IMR-90 (cell line): ENCODE measurements around the gene EGFL7. TPM values are rescaled to one million over a fixed set of nuclear protein-coding genes. Genes with fewer than 3 reads are reported as not detected.

Experiments used
- ATAC-seq: fragments of 200-7000 bp; cut with Tn5 transposase; 2 replicates; pipeline ENCODE4 v1.9.1; 2020; ENCODE audit warnings: low read depth, mild to moderate bottlenecking, moderate library complexity
- BruUV-seq: library from RNA; stranded (reverse); fragments of 400-500 nt; replicated peaks from 2 replicates; lab custom pipeline; 2021; lab: Mats Ljungman, UMichigan
- CTCF ChIA-PET: fragments of 300-600 bp; formaldehyde crosslinking; extraction: SDS; loops from one replicate; lab custom pipeline; 2021; ENCODE audit warnings: antibody characterized with exemption; lab: Yijun Ruan, JAX
- POLR2A ChIA-PET: fragments of 300-600 bp; sonication (Branson Sonifier 250); formaldehyde crosslinking; loops from one replicate; lab custom pipeline; 2022; ENCODE audit warnings: antibody characterized with exemption; ENCODE audit not compliant: unreplicated experiment; lab: Charles Lee
- DNase-seq: peaks from one replicate; pipeline ENCODE4 v3.0.0; 2013
- H2AFZ ChIP-seq: replicated peaks from 2 replicates; pipeline ENCODE3; 2013; ENCODE audit warnings: low read length, mild to moderate bottlenecking; ENCODE audit not compliant: poor library complexity
- H2AK5ac ChIP-seq: 2 replicates; pipeline ENCODE4 v1.6.1; 2013; ENCODE audit warnings: low read depth, low read length, inconsistent platforms
- H2AK9ac ChIP-seq: replicated peaks from 2 replicates; pipeline ENCODE3; 2013; ENCODE audit warnings: mild to moderate bottlenecking, low read depth, low read length, moderate library complexity; ENCODE audit not compliant: poor library complexity
- H2BK120ac ChIP-seq: 2 replicates; pipeline ENCODE4 v1.6.1; 2013; ENCODE audit warnings: low read depth, low read length, inconsistent platforms
- H2BK15ac ChIP-seq: 3 replicates; pipeline ENCODE4 v1.6.1; 2013; ENCODE audit warnings: low read depth, low read length, inconsistent platforms
- H2BK20ac ChIP-seq: 2 replicates; pipeline ENCODE4 v1.6.1; 2013; ENCODE audit warnings: low read depth, mild to moderate bottlenecking, inconsistent platforms, low read length, moderate library complexity
- H2BK5ac ChIP-seq: 2 replicates; pipeline ENCODE4 v1.6.1; 2013; ENCODE audit warnings: mild to moderate bottlenecking, low read depth, low read length, inconsistent platforms; ENCODE audit not compliant: poor library complexity, severe bottlenecking
- H3K14ac ChIP-seq: replicated peaks from 2 replicates; pipeline ENCODE4 v1.6.1; 2013; ENCODE audit warnings: low read depth, low read length, inconsistent platforms
- H3K18ac ChIP-seq: 2 replicates; pipeline ENCODE4 v1.6.1; 2013; ENCODE audit warnings: low read depth, low read length, control low read depth
- H3K23ac ChIP-seq: 2 replicates; pipeline ENCODE4 v1.6.1; 2013; ENCODE audit warnings: low read depth, low read length, inconsistent platforms
- H3K27ac ChIP-seq: 2 replicates; pipeline ENCODE4 v1.5.1; 2013; ENCODE audit warnings: mild to moderate bottlenecking, control low read depth, low read length; ENCODE audit not compliant: insufficient read depth
- H3K27me3 ChIP-seq: 2 replicates; pipeline ENCODE4 v1.6.1; 2013; ENCODE audit warnings: low read length; ENCODE audit not compliant: control insufficient read depth, insufficient read depth
- H3K36me3 ChIP-seq: 2 replicates; pipeline ENCODE4 v1.6.1; 2013; ENCODE audit warnings: low read length, mixed read lengths; ENCODE audit not compliant: control insufficient read depth, insufficient read depth
- H3K4ac ChIP-seq: 2 replicates; pipeline ENCODE4 v1.6.1; 2013; ENCODE audit warnings: low read depth, low read length, inconsistent platforms
- H3K4me1 ChIP-seq: 2 replicates; pipeline ENCODE4 v1.6.1; 2013; ENCODE audit warnings: low read length, mixed read lengths; ENCODE audit not compliant: control insufficient read depth, insufficient read depth
- H3K4me2 ChIP-seq: 2 replicates; pipeline ENCODE4 v1.6.1; 2013; ENCODE audit warnings: low read depth, mild to moderate bottlenecking, control low read depth, low read length, moderate library complexity
- H3K4me3 ChIP-seq: 2 replicates; pipeline ENCODE4 v1.5.1; 2013; ENCODE audit warnings: low read depth, mild to moderate bottlenecking, control low read depth, low read length, moderate library complexity; ENCODE audit not compliant: insufficient read depth
- H3K56ac ChIP-seq: 2 replicates; pipeline ENCODE4 v1.6.1; 2013; ENCODE audit warnings: low read length, inconsistent platforms; ENCODE audit not compliant: insufficient read depth; ENCODE audit errors: extremely low read depth
- H3K79me1 ChIP-seq, 2 experiments: 2 replicates each; pipeline ENCODE4 v1.6.1; 2013; ENCODE audit warnings: low read length in 2 of 2, inconsistent platforms in 1 of 2, low read depth in 1 of 2
- H3K9ac ChIP-seq: 2 replicates; pipeline ENCODE4 v1.6.1; 2013; ENCODE audit warnings: low read depth, low read length, control low read depth
- H3K9me1 ChIP-seq: 2 replicates; pipeline ENCODE4 v1.6.1; 2013; ENCODE audit warnings: low read length, inconsistent platforms; ENCODE audit not compliant: insufficient read depth
- H3K9me3 ChIP-seq: 2 replicates; pipeline ENCODE4 v1.6.1; 2013; ENCODE audit warnings: low read length; ENCODE audit not compliant: control insufficient read depth, insufficient read depth
- H4K20me1 ChIP-seq: 2 replicates; pipeline ENCODE4 v1.6.1; 2013; ENCODE audit warnings: low read length, inconsistent platforms; ENCODE audit not compliant: insufficient read depth
- H4K5ac ChIP-seq: 2 replicates; pipeline ENCODE4 v1.6.1; 2013; ENCODE audit warnings: mild to moderate bottlenecking, low read depth, low read length, control low read depth
- H4K8ac ChIP-seq, 2 experiments: 2 replicates each; pipeline ENCODE4 v1.6.1; 2013; ENCODE audit warnings: low read depth in 2 of 2, low read length in 2 of 2, control low read depth in 1 of 2, inconsistent platforms in 1 of 2
- H4K91ac ChIP-seq: 2 replicates; pipeline ENCODE4 v1.6.1; 2013; ENCODE audit warnings: low read depth, low read length, inconsistent platforms; ENCODE audit not compliant: insufficient read depth
- CTCF ChIP-seq: conservative IDR thresholded peaks from 2 replicates; pipeline ENCODE4 v1.5.1; 2012; ENCODE audit warnings: mild to moderate bottlenecking, low read depth, low read length, improper control_type of control experiment
- FOS ChIP-seq: fragments of 150-350 bp; IDR thresholded peaks from 2 replicates; pipeline ENCODE4 v1.6.1; 2016; ENCODE audit warnings: low read depth, low read length
- RAD21 ChIP-seq: IDR thresholded peaks from 2 replicates; pipeline ENCODE4 v1.6.1; 2012; ENCODE audit warnings: low read length, improper control_type of control experiment
- RCOR1 ChIP-seq: IDR thresholded peaks from 2 replicates; pipeline ENCODE4 v1.6.1; 2012; ENCODE audit warnings: mild to moderate bottlenecking, low read length, improper control_type of control experiment; ENCODE audit not compliant: insufficient replicate concordance
- SMC3 ChIP-seq: fragments of 150-350 bp; IDR thresholded peaks from 2 replicates; pipeline ENCODE4 v1.6.1; 2016; ENCODE audit warnings: low read depth, mild to moderate bottlenecking, antibody characterized with exemption, low read length, moderate library complexity
- USF2 ChIP-seq: fragments of 150-350 bp; IDR thresholded peaks from 2 replicates; pipeline ENCODE4 v1.6.1; 2017; ENCODE audit warnings: mild to moderate bottlenecking, antibody characterized with exemption, low read length, low read depth
- WGBS, 2 experiments: methylation state at CpG; one replicate each; pipeline versions ENCODE4 v1.1.5 to v1.1.7; 2013; ENCODE audit warnings: missing lambda C conversion rate in 2 of 2; ENCODE audit not compliant: insufficient read length in 1 of 2; ENCODE audit errors: extremely low coverage in 2 of 2; 5-methylcytosine and 5-hydroxymethylcytosine counted together
- dilution Hi-C: fragments of 300-500 bp; cut with HindIII; formaldehyde crosslinking; loops from one replicate; pipeline ENCODE4 v1.14.3; 2018; ENCODE audit warnings: low sequenced_read_pairs; ENCODE audit not compliant: unreplicated experiment
- in situ Hi-C: fragments of 300-500 bp; cut with MboI; formaldehyde crosslinking; loops from 3 replicates; pipeline ENCODE4 v1.14.3; 2019; ENCODE audit warnings: low sequenced_read_pairs, inconsistent platforms, mixed read lengths
- intact Hi-C: fragments of 100-400 bp; cut with micrococcal nuclease; formaldehyde crosslinking; loops from 2 replicates; pipeline ENCODE4 v1.10.0; 2022
- polyA plus RNA-seq, 3 experiments: library from polyadenylated mRNA; depleted of rRNA; stranded (reverse); fragments of >200 nt; gene quantifications; 2 replicates each; pipeline ENCODE4 v1.2.3, GENCODE V29; 2012; ENCODE audit warnings: low replicate concordance in 1 of 3
- total RNA-seq: library from RNA; depleted of rRNA; stranded (reverse); fragments of >200 nt; gene quantifications from 2 replicates; pipeline ENCODE4 v1.2.3, GENCODE V29; 2012

EGFL7 gene
- total and polyA plus RNA-seq, 2 of the 4 experiments (the other 2 are of a cell fraction) = 2.2 to 10.4 TPM

DNA sequence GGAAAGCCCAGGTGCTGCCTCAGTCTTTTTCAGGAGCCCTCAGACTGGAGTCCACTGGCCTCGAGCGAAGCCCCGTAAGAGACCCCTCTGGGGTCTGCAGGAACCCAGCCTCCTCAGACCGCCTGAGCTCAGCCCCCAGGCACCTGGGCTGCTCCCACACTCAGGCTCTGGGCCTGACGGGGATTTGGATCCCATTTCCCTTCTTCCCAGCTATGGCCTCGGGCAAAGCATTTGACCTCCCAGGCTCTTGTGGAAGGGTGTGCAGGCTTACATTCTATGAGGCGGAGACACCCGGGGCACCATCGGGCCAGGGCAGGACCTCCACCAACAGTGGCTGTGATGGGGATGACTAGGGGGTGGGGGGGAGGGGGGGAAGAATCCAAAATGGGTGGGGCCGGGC lies 20.0 kb downstream of the EGFL7 start:
- dilution Hi-C loops (no loop called here), intact Hi-C loops (no loop called here), in situ Hi-C loops (no loop called here)
- H2AK9ac ChIP-seq = no peak overlapping the region
- H2AK5ac ChIP-seq = no peak overlapping the region
- peaks cover 18 to 49% of the 10 kb centered on the region in 2 experiments for H3K79me1 ChIP-seq
- H2BK120ac ChIP-seq = no peak overlapping the region
- H3K14ac ChIP-seq = no peak overlapping the region
- H4K8ac ChIP-seq = no peak overlapping the region
- H3K9ac ChIP-seq = no peak overlapping the region
- no peaks in the 10 kb centered on the region; the same call in 1 of the 2 replicates for H3K27me3 ChIP-seq
- no peak overlapping the region for H3K56ac ChIP-seq
- no peak overlapping the region for H2BK15ac ChIP-seq
- no peak overlapping the region for H2BK5ac ChIP-seq
- H3K18ac ChIP-seq = no peak overlapping the region
- H3K4me1 ChIP-seq = peaks cover 4% of the 10 kb centered on the region
- no peak overlapping the region for H2BK20ac ChIP-seq
- TF ChIP-seq RAD21 (no peak), RCOR1 (no peak), FOS (no peak), CTCF (no peak), USF2 (no peak), SMC3 (no peak)
- ATAC-seq (no peak), DNase-seq (no peak)
- peaks cover 16% of the 10 kb centered on the region; the same call in 1 of the 2 replicates for H4K20me1 ChIP-seq
- H2AFZ ChIP-seq = no peak overlapping the region
- ChIA-PET CTCF (no interaction called here), POLR2A (no interaction called here)
- WGBS, 2 experiments = 78% methylated on average over 1 of the region's 10 CpGs; no CpG with 5 or more reads in 1 of the 2 experiments
- no peak overlapping the region for H3K4me3 ChIP-seq
- H3K9me3 ChIP-seq = no peaks in the 10 kb centered on the region
- no peak overlapping the region for H3K4ac ChIP-seq
- BruUV-seq = no TSS peak
- H3K23ac ChIP-seq = no peak overlapping the region
- no peak overlapping the region for H3K27ac ChIP-seq
- no peak overlapping the region for H4K91ac ChIP-seq
- H3K4me2 ChIP-seq = no peak overlapping the region
- no peak overlapping the region for H4K5ac ChIP-seq
- no peaks in the 10 kb centered on the region for H3K9me1 ChIP-seq
- no peaks in the 10 kb centered on the region for H3K36me3 ChIP-seq
